ENCODE data around the gene ISG20L2. TPM values are rescaled to one million over a fixed set of nuclear protein-coding genes. Genes with fewer than 3 reads are reported as not detected.

Gene ISG20L2
- total RNA-seq, 1 donor from 2014 or later: 47.0 TPM

GRCh38 chr1:156740741-156741480 lies 12.3 kb upstream of the ISG20L2 start, which contains the start of gene MRPL24:
MRPL24 (minus strand) TSS chr1:156741088; CDS start chr1:156738704, 2,384 bp downstream.
- Mint-ChIP-seq H3K9me3 (no peaks in the 10 kb centered on the region), H3K4me3 (peak within 1 kb of the TSS; percentile 98), H3K27me3 (ENCODE audit: low read depth) (no peaks in the 10 kb centered on the region), H3K36me3 (ENCODE audit: low read depth) (peaks cover 6% of the 10 kb centered on the region), H3K27ac (ENCODE audit: unreplicated experiment) (peak within 1 kb of the TSS; percentile 93), H3K4me1 (peaks cover 31% of the 10 kb centered on the region)
- TF ChIP-seq CTCF (conservative IDR thresholded peaks at IDR 0.05): no peak
- DNase-seq (ENCODE audit: low read depth, low spot score): peak; percentile 88

DNA sequence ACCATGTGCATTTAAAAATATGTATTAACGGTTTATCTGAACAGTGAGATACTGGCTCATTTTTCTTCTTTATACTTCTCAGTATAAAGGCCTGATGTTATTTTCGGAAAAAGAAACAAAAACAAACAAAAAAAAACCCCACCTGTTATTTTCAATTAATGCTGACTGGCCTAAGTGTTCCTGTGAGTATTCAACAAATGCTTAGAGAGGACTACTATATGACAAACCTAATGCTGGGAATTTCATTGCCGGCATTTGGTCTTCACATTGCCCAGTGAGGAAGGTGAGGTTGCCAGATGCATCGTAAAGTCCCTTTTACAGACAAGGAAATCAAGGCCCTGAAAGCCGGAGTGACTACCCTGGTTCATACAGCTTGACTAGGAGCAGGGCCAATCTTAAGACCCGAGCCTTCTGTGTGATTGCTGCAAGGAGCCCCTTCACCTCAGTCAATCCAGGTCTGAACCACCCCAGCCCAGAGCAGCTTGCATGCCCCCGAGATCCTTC lies 11.7 kb upstream of the ISG20L2 start:
- Mint-ChIP-seq H3K27me3 (ENCODE audit: low read depth) (no peaks in the 10 kb centered on the region), H3K4me1 (peaks cover 24% of the 10 kb centered on the region), H3K4me3 (peak overlapping the region; percentile 98), H3K9me3 (no peaks in the 10 kb centered on the region), H3K27ac (ENCODE audit: unreplicated experiment) (peak overlapping the region; percentile 93), H3K36me3 (ENCODE audit: low read depth) (peaks cover 2% of the 10 kb centered on the region)
- DNase-seq (ENCODE audit: low read depth, low spot score): no peak
- TF ChIP-seq CTCF (conservative IDR thresholded peaks at IDR 0.05): no peak

DNA sequence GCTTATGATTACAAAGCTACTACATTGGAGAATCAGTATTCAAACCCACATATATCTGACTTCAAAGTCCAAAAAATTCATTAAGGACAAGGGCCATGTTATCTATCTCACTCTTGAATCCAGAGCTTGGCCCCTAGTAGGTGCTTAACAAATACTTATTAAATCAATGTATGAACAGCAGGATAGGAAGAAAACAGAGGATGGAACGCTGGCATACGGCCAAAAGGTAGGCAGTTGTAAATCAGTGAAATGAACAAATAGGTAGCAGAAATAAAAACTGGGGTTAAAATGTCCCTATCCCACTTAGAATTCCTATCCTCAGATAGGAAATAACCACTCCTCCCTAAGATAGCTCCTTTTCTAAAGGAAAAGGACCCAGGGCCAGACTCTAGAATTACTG lies 10.3 kb upstream of the ISG20L2 start:
- Mint-ChIP-seq H3K4me3 (peak overlapping the region; percentile 31), H3K9me3 (no peaks in the 10 kb centered on the region), H3K27ac (ENCODE audit: unreplicated experiment) (no peak overlapping the region), H3K27me3 (ENCODE audit: low read depth) (no peaks in the 10 kb centered on the region), H3K4me1 (peaks cover 24% of the 10 kb centered on the region), H3K36me3 (ENCODE audit: low read depth) (peaks cover 2% of the 10 kb centered on the region)
- no peak for TF ChIP-seq CTCF (conservative IDR thresholded peaks at IDR 0.05)
- DNase-seq (ENCODE audit: low read depth, low spot score): no peak

- DNase-seq (ENCODE audit: low read depth, low spot score): no peak
- TF ChIP-seq CTCF (conservative IDR thresholded peaks at IDR 0.05): no peak
- Mint-ChIP-seq H3K4me3 (peak overlapping the region; percentile 49), H3K27me3 (ENCODE audit: low read depth) (no peaks in the 10 kb centered on the region), H3K4me1 (peaks cover 24% of the 10 kb centered on the region), H3K36me3 (ENCODE audit: low read depth) (peaks cover 2% of the 10 kb centered on the region), H3K9me3 (no peaks in the 10 kb centered on the region), H3K27ac (ENCODE audit: unreplicated experiment) (peak overlapping the region; percentile 35)
These were observed 9.8 kb upstream of the ISG20L2 start for GRCh38 chr1:156738407-156738806.

- Mint-ChIP-seq H3K4me1 (peaks cover 18% of the 10 kb centered on the region), H3K27ac (ENCODE audit: unreplicated experiment) (no peak overlapping the region), H3K4me3 (no peak overlapping the region), H3K36me3 (ENCODE audit: low read depth) (no peaks in the 10 kb centered on the region), H3K9me3 (no peaks in the 10 kb centered on the region), H3K27me3 (ENCODE audit: low read depth) (no peaks in the 10 kb centered on the region)
- DNase-seq (ENCODE audit: low read depth, low spot score): no peak
- no peak for TF ChIP-seq CTCF (conservative IDR thresholded peaks at IDR 0.05)
These were observed 5.5 kb upstream of the ISG20L2 start for GRCh38 chr1:156733989-156734584.
